C4-2B (cell line): ENCODE measurements around the gene LEMD1.

ENCODE experiments used
- H3K27ac ChIP-seq: fragments of 450-650 bp; 2 replicates; pipeline ENCODE4 v1.5.1; 2017
- CTCF ChIP-seq: fragments of 450-650 bp; conservative IDR thresholded peaks from 2 replicates; pipeline ENCODE4 v1.5.1; 2017; ENCODE audit warnings: mild to moderate bottlenecking
- ZFX ChIP-seq: fragments of 450-650 bp; IDR thresholded peaks from 2 replicates; pipeline ENCODE4 v1.6.1; 2017

The LEMD1 gene

GRCh38 chr1:205444931-205445645 is 23.2 kb upstream of the LEMD1 start:
- TF ChIP-seq CTCF = no peak
- TF ChIP-seq ZFX = no peak
- no peak overlapping the region for H3K27ac ChIP-seq

- no peak overlapping the region for H3K27ac ChIP-seq
- TF ChIP-seq CTCF = no peak
- TF ChIP-seq ZFX = no peak
Measured at GRCh38 chr1:205444300-205444930, 22.6 kb upstream of the LEMD1 start.

- TF ChIP-seq CTCF (no peak), ZFX (no peak)
- no peak overlapping the region for H3K27ac ChIP-seq
Measured at GRCh38 chr1:205443585-205444299, 21.9 kb upstream of the LEMD1 start.

GRCh38 chr1:205442051-205442725 is 20.3 kb upstream of the LEMD1 start:
- H3K27ac ChIP-seq = no peak overlapping the region

GRCh38 chr1:205441716-205442050 is 19.8 kb upstream of the LEMD1 start:
- TF ChIP-seq CTCF (no peak), ZFX (no peak)
- H3K27ac ChIP-seq = no peak overlapping the region

More at GRCh38 chr1:205442051-205442725, 20.3 kb upstream of the LEMD1 start:
- no peak for TF ChIP-seq ZFX
- TF ChIP-seq CTCF = no peak

- no peak overlapping the region for H3K27ac ChIP-seq
- no peak for TF ChIP-seq ZFX
- TF ChIP-seq CTCF = no peak
Measured at GRCh38 chr1:205441318-205441633, 19.4 kb upstream of the LEMD1 start.
